ENCODE data around the gene AUTS2.
"Not testable (repeated sequence)": the region's sequence is repeated elsewhere in the genome, so short reads cannot be mapped to it uniquely, and the experiment has no call there.

The AUTS2 gene

DNA sequence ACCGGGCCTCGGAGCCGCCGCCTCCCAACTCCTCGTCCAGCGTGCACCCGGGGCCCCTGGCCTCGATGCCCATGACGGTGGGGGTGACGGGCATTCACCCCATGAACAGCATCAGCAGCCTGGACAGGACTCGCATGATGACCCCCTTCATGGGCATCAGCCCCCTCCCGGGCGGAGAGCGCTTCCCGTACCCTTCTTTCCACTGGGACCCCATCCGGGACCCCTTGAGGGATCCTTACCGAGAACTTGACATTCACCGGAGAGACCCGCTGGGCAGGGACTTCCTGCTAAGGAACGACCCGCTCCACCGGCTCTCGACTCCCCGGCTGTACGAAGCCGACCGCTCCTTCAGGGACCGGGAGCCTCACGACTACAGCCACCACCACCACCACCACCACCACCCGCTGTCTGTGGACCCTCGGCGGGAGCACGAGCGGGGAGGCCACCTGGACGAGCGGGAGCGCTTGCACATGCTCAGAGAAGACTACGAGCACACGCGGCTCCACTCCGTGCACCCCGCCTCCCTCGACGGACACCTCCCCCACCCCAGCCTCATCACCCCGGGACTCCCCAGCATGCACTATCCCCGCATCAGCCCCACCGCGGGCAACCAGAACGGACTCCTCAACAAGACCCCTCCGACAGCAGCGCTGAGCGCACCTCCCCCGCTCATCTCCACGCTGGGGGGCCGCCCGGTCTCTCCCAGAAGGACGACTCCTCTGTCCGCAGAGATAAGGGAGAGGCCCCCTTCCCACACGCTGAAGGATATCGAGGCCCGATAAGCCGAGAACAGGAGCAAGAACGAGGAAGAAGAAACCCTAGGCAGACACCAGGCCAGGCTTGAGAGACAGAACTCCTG is 1192.2 kb downstream of the AUTS2 start:
- no peak overlapping the region for H3K27ac Mint-ChIP-seq
- no peaks in the 10 kb centered on the region for H3K27me3 Mint-ChIP-seq
- H3K36me3 Mint-ChIP-seq (ENCODE audit: low read depth): peaks cover 24% of the 10 kb centered on the region

GRCh38 chr7:70791341-70791740 is 1193.1 kb downstream of the AUTS2 start:
- DNase-seq: no peak
- Mint-ChIP-seq H3K36me3 (ENCODE audit: low read depth) (peaks cover 19% of the 10 kb centered on the region), H3K27ac (no peak overlapping the region), H3K27me3 (no peaks in the 10 kb centered on the region), H3K4me1 (ENCODE audit: low read depth) (peaks cover 15% of the 10 kb centered on the region), H3K9me3 (no peaks in the 10 kb centered on the region), H3K4me3 (no peak overlapping the region)

More for the DNA sequence above, 1192.2 kb downstream of the AUTS2 start:
- H3K4me1 Mint-ChIP-seq (ENCODE audit: low read depth): peaks cover 16% of the 10 kb centered on the region
- no peak for DNase-seq
- no peaks in the 10 kb centered on the region for H3K9me3 Mint-ChIP-seq
- no peak overlapping the region for H3K4me3 Mint-ChIP-seq

DNA sequence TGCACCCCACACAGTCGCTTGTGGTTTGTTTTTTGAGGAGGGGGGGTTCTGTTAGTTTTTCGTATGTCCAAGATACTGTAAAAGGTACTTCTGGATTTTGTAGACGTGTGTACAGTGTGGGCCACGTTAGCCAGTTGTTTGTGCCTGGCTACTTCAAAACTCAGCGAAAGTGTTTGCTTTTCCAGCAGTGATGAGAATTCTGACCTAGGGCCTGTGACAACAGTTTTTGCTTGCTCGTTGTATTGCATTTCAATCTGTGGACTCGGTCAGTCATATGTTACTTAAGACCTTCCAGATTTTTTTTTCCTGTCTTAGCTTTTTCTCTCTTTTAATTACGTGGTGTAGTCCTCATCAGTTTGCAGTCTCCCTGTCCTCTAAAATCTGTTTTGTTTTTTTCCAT is 1194.8 kb downstream of the AUTS2 start:
- peaks cover 12% of the 10 kb centered on the region for H3K4me1 Mint-ChIP-seq (ENCODE audit: low read depth)
- no peaks in the 10 kb centered on the region for H3K9me3 Mint-ChIP-seq

GRCh38 chr7:70793821-70794220 is 1195.5 kb downstream of the AUTS2 start:
- H3K36me3 Mint-ChIP-seq (ENCODE audit: low read depth): peaks cover 11% of the 10 kb centered on the region
- no peak overlapping the region for H3K4me3 Mint-ChIP-seq
- no peak overlapping the region for H3K27ac Mint-ChIP-seq
- no peaks in the 10 kb centered on the region for H3K27me3 Mint-ChIP-seq
- no peak for DNase-seq
- H3K4me1 Mint-ChIP-seq (ENCODE audit: low read depth): peaks cover 7% of the 10 kb centered on the region
- no peaks in the 10 kb centered on the region for H3K9me3 Mint-ChIP-seq

More for the DNA sequence above, 1194.8 kb downstream of the AUTS2 start:
- no peak overlapping the region for H3K4me3 Mint-ChIP-seq
- H3K27me3 Mint-ChIP-seq: no peaks in the 10 kb centered on the region
- H3K36me3 Mint-ChIP-seq (ENCODE audit: low read depth): peaks cover 11% of the 10 kb centered on the region
- no peak for DNase-seq
- no peak overlapping the region for H3K27ac Mint-ChIP-seq

DNA sequence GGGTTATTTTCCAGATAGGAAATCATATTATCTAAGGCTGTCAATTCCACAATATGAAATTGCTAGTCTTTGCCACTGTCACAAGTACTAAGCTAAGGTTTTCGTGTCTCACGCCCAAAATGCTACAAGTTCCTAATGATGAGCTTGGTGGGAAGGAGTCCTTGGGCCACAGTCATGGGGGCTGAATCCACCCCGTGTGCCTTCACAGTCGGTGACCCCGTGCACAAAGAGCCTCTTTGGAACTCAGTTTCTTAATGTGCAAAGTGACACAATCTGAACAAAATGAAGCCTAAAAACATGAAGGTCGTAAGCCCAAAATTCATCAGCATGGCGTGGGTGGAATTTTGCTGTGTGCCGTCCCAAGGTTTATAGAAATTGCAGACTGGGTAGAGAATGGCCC is 1196.7 kb downstream of the AUTS2 start:
- DNase-seq: no peak
- Mint-ChIP-seq H3K9me3 (peaks cover 2% of the 10 kb centered on the region), H3K36me3 (ENCODE audit: low read depth) (peaks cover 7% of the 10 kb centered on the region), H3K27ac (no peak overlapping the region), H3K4me1 (ENCODE audit: low read depth) (peaks cover 6% of the 10 kb centered on the region), H3K27me3 (no peaks in the 10 kb centered on the region), H3K4me3 (no peak overlapping the region)

DNA sequence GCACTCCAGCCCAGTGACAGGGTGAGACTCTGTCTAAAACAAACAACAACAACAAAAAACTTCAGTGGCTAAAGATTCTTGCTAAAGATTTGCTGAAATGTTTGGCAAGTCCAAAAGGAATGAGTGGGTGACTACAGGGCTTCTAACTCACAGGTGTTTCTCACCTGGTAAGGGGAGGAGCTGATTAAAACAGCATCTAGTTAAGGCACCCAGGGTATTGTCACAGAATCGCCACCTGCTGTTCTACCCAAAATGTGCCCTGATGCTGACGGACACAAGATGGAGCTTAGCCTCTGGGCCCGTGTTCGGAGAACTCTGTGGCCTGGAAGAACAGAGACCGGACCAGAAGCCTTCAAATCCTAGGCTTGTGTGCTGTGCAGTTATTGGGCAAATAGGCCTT is 1197.7 kb downstream of the AUTS2 start:
- no peak overlapping the region for H3K27ac Mint-ChIP-seq
- no peak for DNase-seq
- peaks cover 6% of the 10 kb centered on the region for H3K4me1 Mint-ChIP-seq (ENCODE audit: low read depth)
- peaks cover 12% of the 10 kb centered on the region for H3K9me3 Mint-ChIP-seq
- peaks cover 3% of the 10 kb centered on the region for H3K36me3 Mint-ChIP-seq (ENCODE audit: low read depth)
- H3K4me3 Mint-ChIP-seq: no peak overlapping the region
- no peaks in the 10 kb centered on the region for H3K27me3 Mint-ChIP-seq

- no peaks in the 10 kb centered on the region for H3K27me3 Mint-ChIP-seq
- DNase-seq: no peak
- no peaks in the 10 kb centered on the region for H3K36me3 Mint-ChIP-seq (ENCODE audit: low read depth)
- peaks cover 17% of the 10 kb centered on the region for H3K9me3 Mint-ChIP-seq
- H3K27ac Mint-ChIP-seq: no peak overlapping the region
- peaks cover 6% of the 10 kb centered on the region for H3K4me1 Mint-ChIP-seq (ENCODE audit: low read depth)
- no peak overlapping the region for H3K4me3 Mint-ChIP-seq
Observed at GRCh38 chr7:70797109-70797514, 1198.8 kb downstream of the AUTS2 start.

- H3K9me3 Mint-ChIP-seq: peaks cover 22% of the 10 kb centered on the region
- H3K27me3 Mint-ChIP-seq: no peaks in the 10 kb centered on the region
- peaks cover 6% of the 10 kb centered on the region for H3K4me1 Mint-ChIP-seq (ENCODE audit: low read depth)
- H3K36me3 Mint-ChIP-seq (ENCODE audit: low read depth): no peaks in the 10 kb centered on the region
- H3K4me3 Mint-ChIP-seq: no peak overlapping the region
- no peak overlapping the region for H3K27ac Mint-ChIP-seq
- DNase-seq: no peak
Observed at GRCh38 chr7:70799841-70800405, 1201.6 kb downstream of the AUTS2 start.

DNA sequence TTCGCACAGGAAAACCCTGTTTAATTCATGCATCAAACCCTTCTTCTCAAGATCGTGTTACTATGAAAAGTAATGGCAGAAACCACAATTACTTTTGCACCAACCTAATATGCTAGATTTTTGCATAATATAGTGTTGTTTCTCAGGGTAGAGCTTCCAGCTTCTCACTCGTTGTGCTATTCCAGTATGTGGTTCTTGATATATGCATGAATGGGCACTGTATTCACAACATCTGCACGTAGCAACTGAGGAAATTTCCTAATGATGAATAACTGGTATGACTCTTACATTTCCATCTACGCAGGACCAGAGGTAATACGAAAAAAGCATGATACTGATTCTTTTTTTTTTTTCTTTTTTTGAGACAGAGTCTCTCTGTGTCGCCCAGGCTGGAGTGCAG is 1207.1 kb downstream of the AUTS2 start:
- DNase-seq: no peak
- peaks cover 3% of the 10 kb centered on the region for H3K27me3 Mint-ChIP-seq
- H3K36me3 Mint-ChIP-seq (ENCODE audit: low read depth): no peaks in the 10 kb centered on the region
- no peak overlapping the region for H3K4me3 Mint-ChIP-seq
- H3K9me3 Mint-ChIP-seq: peaks cover 16% of the 10 kb centered on the region
- no peaks in the 10 kb centered on the region for H3K4me1 Mint-ChIP-seq (ENCODE audit: low read depth)
- no peak overlapping the region for H3K27ac Mint-ChIP-seq

DNA sequence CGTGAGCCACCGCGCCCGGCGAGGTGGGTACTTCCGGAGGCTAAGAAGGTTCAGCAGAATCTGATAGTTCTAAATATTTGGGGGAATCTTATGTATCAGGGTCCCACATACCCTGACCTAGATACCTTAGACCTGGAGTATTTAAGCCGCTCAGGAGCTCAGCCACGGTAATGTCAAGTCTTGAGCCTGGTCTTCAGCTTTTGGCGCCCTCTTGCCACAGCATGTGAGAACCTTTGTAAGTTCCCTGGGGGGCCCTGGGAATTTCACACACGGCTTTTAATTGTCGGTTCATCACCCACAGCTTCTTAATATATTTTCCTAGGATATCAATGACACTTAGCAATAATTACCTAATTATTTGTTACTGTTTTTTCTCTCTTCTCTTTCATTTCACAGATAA is 1209.4 kb downstream of the AUTS2 start:
- Mint-ChIP-seq H3K27me3 (peaks cover 13% of the 10 kb centered on the region), H3K4me3 (no peak overlapping the region), H3K4me1 (ENCODE audit: low read depth) (no peaks in the 10 kb centered on the region), H3K9me3 (peaks cover 4% of the 10 kb centered on the region), H3K27ac (no peak overlapping the region), H3K36me3 (ENCODE audit: low read depth) (no peaks in the 10 kb centered on the region)
- no peak for DNase-seq

GRCh38 chr7:70808876-70809275 is 1210.6 kb downstream of the AUTS2 start:
- Mint-ChIP-seq H3K27me3 (peaks cover 13% of the 10 kb centered on the region), H3K9me3 (peaks cover 2% of the 10 kb centered on the region), H3K4me3 (no peak overlapping the region), H3K36me3 (ENCODE audit: low read depth) (no peaks in the 10 kb centered on the region), H3K27ac (no peak overlapping the region), H3K4me1 (ENCODE audit: low read depth) (no peaks in the 10 kb centered on the region)
- no peak for DNase-seq

DNA sequence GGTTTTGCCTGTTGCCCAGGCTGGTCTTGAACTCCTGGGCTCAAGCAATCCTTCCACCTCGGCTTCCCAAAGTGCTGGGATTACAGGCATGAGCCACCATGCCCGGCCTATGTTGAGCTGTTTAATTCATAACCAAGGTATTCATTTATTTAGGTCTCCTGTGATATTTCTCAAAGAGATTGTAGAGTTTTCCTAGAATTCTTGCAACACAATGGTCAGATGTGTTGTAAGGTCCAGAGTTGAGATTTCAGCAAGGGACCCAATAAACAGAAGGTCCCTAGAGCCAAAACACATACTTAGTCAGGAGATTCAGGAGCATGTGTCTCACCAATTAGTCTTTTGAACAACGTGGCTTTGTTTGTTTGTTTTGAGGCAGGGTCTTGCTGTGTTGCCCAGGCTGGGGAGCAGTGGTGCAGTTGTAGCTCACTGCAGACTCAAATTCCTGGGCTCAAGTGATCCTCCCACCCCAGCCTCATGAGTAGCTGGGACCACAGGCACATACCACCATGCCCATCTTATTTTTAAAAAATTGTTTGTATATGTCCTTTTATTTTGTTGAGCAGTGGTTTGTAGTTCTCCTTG is 1212.4 kb downstream of the AUTS2 start:
- DNase-seq: no peak
- H3K9me3 Mint-ChIP-seq: peaks cover 6% of the 10 kb centered on the region
- peaks cover 13% of the 10 kb centered on the region for H3K27me3 Mint-ChIP-seq
- no peaks in the 10 kb centered on the region for H3K36me3 Mint-ChIP-seq (ENCODE audit: low read depth)
- H3K4me1 Mint-ChIP-seq (ENCODE audit: low read depth): no peaks in the 10 kb centered on the region
- no peak overlapping the region for H3K4me3 Mint-ChIP-seq
- H3K27ac Mint-ChIP-seq: no peak overlapping the region

DNA sequence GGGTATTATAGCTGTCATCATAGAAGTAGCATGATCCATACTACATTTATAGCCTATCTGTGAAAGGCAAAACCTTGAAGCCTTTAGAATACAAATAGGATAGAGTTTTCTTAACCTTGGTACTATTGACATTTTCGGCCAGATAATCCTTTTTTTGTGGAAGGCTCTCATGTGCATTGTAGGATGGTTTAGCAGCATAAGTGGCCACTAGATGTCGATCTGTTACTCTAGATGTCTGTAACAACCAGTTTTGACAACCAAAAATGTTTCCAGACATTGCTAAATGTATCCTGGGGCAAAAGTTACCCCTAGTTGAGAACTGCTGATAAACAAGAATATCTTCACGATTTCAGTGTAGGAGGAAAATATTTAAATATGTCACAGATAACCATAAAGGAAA is 1214.2 kb downstream of the AUTS2 start:
- H3K9me3 Mint-ChIP-seq: peaks cover 6% of the 10 kb centered on the region
- H3K27me3 Mint-ChIP-seq: peaks cover 13% of the 10 kb centered on the region
- no peak for DNase-seq
- H3K4me3 Mint-ChIP-seq: no peak overlapping the region
- no peak overlapping the region for H3K27ac Mint-ChIP-seq
- H3K4me1 Mint-ChIP-seq (ENCODE audit: low read depth): no peaks in the 10 kb centered on the region
- H3K36me3 Mint-ChIP-seq (ENCODE audit: low read depth): no peaks in the 10 kb centered on the region

GRCh38 chr7:70822490-70822889 is 1224.2 kb downstream of the AUTS2 start:
- H3K9me3 Mint-ChIP-seq: peaks cover 11% of the 10 kb centered on the region
- H3K4me3 Mint-ChIP-seq: not testable (repeated sequence)

More at GRCh38 chr7:70822490-70822889, 1224.2 kb downstream of the AUTS2 start:
- not testable (repeated sequence) for H3K27me3 Mint-ChIP-seq; H3K27ac Mint-ChIP-seq; H3K4me1 Mint-ChIP-seq (ENCODE audit: low read depth); H3K36me3 Mint-ChIP-seq (ENCODE audit: low read depth); DNase-seq

Measured in activated T-cell treated with anti-CD3 and anti-CD28 coated beads, Interleukin-2, amount 50 U/mL, for 24 hours (primary cell).